Astrocyte of the cerebellum (primary cell): ENCODE data around the gene TTL.
"Not testable (repeated sequence)": the region's sequence is repeated elsewhere in the genome, so short reads cannot be mapped to it uniquely, and the experiment has no call there.

Experiments
- DNase-seq: peaks from one replicate; pipeline ENCODE4 v3.0.0-alpha.2; 2011; ENCODE audit warnings: low read depth
- H3K4me3 ChIP-seq: 2 replicates; pipeline ENCODE4 v1.5.1; 2011; ENCODE audit warnings: mild to moderate bottlenecking, low read depth, low read length, moderate library complexity
- in situ Hi-C: cut with HindIII; loops from 2 replicates; pipeline ENCODE4 v1.10.0; 2017; ENCODE audit warnings: low sequenced_read_pairs
- TF ChIP-seq, protein P1 (sequence below): IDR thresholded peaks from 2 replicates; pipeline ENCODE4 v1.5.1; 2012; ENCODE audit warnings: low read length, low read depth, moderate library complexity, mild to moderate bottlenecking; ENCODE audit errors: missing control alignments

The TTL gene

DNA sequence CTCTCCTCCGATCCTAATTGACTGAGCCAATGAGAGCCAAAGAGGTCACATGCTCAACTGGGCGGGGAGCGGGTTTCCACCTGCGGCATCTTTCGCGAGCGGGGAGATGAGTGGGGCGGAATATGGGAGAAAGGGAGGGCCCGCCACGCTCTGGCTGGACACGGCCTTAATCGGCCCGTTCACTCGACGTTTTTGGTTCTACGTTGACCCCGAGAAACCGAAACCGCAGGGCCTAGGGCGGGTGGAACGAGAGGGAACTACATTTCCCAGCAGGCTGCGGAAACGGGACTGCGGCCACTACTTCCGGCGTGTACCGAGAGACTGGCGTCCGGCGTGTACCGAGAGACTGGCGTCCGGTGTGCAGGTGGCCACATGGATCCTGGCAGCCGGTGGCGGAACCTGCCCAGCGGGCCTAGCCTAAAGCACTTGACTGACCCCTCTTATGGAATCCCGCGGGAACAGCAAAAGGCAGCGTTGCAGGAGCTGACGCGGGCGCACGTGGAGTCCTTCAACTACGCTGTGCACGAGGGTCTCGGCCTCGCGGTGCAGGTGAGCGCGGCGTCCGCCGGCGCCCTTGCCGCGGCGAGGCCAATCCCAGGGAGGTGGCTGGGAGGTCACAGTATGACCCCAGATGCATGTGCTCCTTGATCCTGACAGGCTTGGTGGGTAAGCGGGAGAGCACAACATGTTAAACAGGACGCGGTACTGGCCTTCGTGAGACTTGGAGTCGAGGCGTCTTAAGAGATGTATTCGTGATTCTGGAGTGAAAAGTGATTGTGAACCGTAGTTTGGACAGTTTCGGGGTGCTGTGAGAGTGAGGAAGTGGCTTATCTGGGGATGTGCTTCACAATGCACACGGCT is 60.4 kb downstream of the TTL start, which contains the start of gene POLR1B:
Gene POLR1B, plus strand, starts transcription at position 343 of the 861 bp plus-strand sequence. Its CDS starts 30 bp downstream, at position 373.
- in situ Hi-C loops, result no loop called here
- TF ChIP-seq, protein P1, sequence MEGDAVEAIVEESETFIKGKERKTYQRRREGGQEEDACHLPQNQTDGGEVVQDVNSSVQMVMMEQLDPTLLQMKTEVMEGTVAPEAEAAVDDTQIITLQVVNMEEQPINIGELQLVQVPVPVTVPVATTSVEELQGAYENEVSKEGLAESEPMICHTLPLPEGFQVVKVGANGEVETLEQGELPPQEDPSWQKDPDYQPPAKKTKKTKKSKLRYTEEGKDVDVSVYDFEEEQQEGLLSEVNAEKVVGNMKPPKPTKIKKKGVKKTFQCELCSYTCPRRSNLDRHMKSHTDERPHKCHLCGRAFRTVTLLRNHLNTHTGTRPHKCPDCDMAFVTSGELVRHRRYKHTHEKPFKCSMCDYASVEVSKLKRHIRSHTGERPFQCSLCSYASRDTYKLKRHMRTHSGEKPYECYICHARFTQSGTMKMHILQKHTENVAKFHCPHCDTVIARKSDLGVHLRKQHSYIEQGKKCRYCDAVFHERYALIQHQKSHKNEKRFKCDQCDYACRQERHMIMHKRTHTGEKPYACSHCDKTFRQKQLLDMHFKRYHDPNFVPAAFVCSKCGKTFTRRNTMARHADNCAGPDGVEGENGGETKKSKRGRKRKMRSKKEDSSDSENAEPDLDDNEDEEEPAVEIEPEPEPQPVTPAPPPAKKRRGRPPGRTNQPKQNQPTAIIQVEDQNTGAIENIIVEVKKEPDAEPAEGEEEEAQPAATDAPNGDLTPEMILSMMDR, result no peak
- H3K4me3 ChIP-seq, result peak within 1 kb of the TSS; percentile 96
- peak; percentile 35 for DNase-seq

DNA sequence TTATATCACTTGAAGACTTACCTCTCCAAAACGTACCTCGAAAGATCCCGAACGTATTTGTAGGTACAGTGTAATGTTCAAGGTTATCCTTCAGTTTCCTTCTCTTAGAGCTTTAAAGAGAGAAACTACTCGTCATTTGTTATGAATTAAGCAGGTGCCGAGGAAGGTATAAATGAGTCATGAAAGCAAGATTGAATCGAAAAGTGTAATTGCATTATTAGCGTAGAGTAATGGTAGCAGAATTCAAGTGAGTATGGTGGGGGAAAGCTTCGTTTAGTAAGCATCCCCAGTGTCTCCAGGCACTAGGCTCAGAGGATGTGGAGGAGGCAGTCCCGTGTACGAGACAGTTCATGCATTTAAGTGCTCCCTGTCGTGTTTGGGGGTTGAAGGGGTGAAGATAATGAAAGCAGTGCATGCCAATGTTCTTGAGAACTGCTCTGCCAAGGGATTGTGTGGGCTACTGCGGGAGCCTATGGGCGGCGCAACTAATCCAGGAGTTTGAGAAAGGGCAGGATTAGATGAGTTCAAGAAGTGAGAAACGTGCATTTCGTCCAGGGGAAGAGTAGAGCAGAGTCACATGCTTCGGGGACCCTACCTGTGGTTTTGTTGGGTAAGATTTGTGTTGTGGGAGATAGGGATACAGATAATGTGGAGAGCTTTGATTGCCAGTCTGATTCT is 61.2 kb downstream of the TTL start:
- in situ Hi-C loops, result no loop called here
- H3K4me3 ChIP-seq, result peak overlapping the region; percentile 96
- TF ChIP-seq, protein P1, result peak; percentile 5
- no peak for DNase-seq

GRCh38 chr2:112547333-112547732 is 65.4 kb downstream of the TTL start:
- in situ Hi-C loops, result no loop called here
- DNase-seq, result peak; percentile 18
- H3K4me3 ChIP-seq, result no peak overlapping the region
- TF ChIP-seq, protein P1, result no peak

- H3K4me3 ChIP-seq, result no peak overlapping the region
- in situ Hi-C loops, result no loop called here
- DNase-seq, result no peak
- TF ChIP-seq, protein P1, result no peak
Measured at GRCh38 chr2:112548980-112549379, 67.0 kb downstream of the TTL start.

- no peak overlapping the region for H3K4me3 ChIP-seq
- DNase-seq, result no peak
- in situ Hi-C loops, result no loop called here
- TF ChIP-seq, protein P1, result no peak
Measured at GRCh38 chr2:112566104-112566503, 84.1 kb downstream of the TTL start.

- H3K4me3 ChIP-seq, DNase-seq, in situ Hi-C loops: not testable (repeated sequence)
Measured at GRCh38 chr2:112566508-112566907, 84.6 kb downstream of the TTL start.

GRCh38 chr2:112572005-112572404 is 90.0 kb downstream of the TTL start:
- in situ Hi-C loops, result no loop called here
- no peak for DNase-seq

More at GRCh38 chr2:112572005-112572404, 90.0 kb downstream of the TTL start:
- no peak overlapping the region for H3K4me3 ChIP-seq
- TF ChIP-seq, protein P1, result no peak
